Activated naive CD4-positive, alpha-beta T cell treated with anti-CD3 and anti-CD28 coated beads, Interleukin-2, amount 50 U/mL, for 16 hours (primary cell): ENCODE results near the gene NRAP.

Experiments used
- DNase-seq: peaks from one replicate; pipeline ENCODE4 v3.0.0-alpha.2; 2020

The NRAP gene

GRCh38 chr10:113605268-113605978, 58.4 kb downstream of the NRAP start:
- DNase-seq = no peak

GRCh38 chr10:113604572-113604971, 59.3 kb downstream of the NRAP start:
- DNase-seq = no peak

- no peak for DNase-seq
These were observed 60.6 kb downstream of the NRAP start for GRCh38 chr10:113603057-113603777.

DNA sequence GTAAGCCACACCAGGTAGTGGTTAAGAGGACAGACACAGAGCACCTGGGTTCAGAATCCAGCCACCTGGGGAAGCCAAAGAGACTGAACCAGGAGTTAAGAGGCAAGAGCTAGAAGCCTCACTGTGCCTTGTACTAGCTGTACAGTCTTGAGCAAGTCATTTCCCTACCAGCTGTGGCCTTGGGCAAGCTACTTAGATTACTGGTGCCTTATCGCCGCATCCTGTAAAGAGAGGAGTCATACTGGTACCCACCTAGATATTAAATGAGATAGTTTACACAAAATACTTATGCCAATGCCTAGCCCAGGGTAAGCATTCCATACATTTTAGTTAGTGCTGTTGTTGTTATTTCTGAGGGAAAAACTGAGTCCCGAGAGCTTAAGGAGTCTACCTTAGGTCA, 63.3 kb downstream of the NRAP start:
- DNase-seq = no peak

DNA sequence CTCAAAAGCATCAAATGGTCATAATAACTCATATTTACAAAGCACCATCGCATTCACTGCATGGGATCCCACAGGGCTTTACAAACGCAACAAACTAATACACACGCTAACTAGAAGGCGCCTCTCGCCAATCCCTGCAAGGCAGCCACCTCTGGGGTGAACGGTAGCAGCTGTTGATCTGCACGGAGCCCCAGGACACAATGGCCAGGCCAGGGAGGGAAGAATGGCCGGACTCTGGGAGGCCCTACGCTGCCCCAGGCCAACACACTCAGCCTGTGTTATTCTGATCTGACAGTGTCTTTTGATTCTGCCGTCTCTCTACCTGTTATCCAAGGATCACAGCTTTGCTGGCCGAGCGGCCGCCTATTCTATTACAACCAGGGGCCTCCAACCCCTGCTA, 69.2 kb downstream of the NRAP start:
- no peak for DNase-seq

DNA sequence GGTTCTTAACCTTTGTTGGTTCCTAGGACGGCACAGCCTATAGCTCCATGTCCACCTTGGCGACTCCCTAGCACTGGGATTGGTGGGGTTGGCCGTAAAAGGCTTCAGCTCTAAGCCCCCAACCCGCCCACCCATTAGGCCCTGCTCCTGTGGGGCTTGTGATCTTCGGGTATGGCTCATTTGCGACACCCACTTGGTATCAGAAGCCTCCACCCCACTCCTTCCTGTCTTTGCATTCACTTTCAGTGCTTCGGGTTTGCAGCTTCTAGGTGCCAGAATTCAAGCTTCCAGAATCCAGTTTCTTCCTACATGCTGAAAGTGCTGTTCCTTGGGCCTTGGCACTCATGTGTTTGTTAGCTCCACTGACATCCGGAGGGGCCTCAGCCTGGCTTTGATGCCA, 71.5 kb downstream of the NRAP start:
- no peak for DNase-seq

GRCh38 chr10:113590581-113590980, 73.3 kb downstream of the NRAP start:
- DNase-seq = no peak

- no peak for DNase-seq
These were observed 74.6 kb downstream of the NRAP start for GRCh38 chr10:113589201-113589770.

GRCh38 chr10:113585949-113586348, 77.9 kb downstream of the NRAP start:
- no peak for DNase-seq

DNA sequence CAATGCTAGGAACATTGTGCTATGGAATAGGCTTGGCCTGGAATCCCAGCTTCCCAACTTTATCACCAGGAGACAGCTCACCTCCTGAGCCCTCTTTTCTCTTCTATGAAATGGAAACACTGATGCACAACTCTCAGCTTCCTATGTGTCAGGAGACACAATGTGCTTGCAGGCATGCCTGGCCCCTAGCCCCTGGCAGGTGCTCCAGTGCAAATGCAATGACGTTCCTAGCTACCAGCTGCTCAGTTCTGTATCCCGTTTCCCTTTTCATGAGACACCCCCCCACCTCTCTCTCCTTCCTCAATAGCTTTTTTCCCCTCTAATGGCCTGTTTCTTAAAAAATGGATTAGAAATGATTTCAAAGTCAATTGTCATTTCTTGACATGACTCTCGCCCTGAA, 80.3 kb downstream of the NRAP start:
- DNase-seq = no peak

GRCh38 chr10:113581092-113581491, 82.7 kb downstream of the NRAP start:
- no peak for DNase-seq

- no peak for DNase-seq
These were observed 85.1 kb downstream of the NRAP start for GRCh38 chr10:113578773-113579172.

DNA sequence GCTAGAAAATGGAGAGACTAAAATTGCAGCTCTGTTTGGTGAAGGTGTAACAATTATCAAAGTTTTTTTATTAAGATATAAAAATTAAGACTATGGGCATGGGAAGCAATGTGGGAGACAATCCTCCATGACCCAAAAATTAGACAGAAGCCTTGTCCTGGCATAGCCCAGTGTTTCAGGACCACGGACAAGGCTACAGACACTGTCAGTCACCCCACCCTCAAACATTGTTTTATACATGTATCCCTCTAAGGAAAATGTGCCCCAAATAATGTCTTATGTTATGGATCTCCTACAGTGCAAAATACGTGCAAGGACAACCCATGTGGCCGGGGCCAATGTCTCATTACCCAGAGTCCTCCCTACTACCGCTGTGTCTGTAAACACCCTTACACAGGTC, 87.0 kb downstream of the NRAP start:
- DNase-seq = no peak

DNA sequence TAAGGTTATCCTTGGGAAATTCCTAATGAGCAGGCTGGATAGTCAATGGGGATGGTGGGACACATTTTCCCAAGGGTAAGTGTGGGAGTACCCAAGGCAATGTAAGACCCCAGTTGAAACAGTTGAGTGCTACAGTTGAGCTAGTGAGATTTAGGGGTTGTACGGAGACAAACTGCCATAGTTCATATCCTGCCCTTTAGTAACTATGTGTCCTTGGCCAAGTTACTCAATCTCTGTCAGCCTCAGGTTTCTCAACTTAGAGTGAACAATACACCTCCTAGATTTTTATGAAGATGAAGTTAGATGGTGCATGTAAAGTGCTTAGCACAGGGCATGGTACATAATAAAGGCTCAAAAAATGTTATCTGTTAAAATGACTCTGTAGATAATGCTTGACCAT, 90.5 kb downstream of the NRAP start:
- DNase-seq = no peak

GRCh38 chr10:113572520-113573290, 91.1 kb downstream of the NRAP start:
- DNase-seq = no peak

DNA sequence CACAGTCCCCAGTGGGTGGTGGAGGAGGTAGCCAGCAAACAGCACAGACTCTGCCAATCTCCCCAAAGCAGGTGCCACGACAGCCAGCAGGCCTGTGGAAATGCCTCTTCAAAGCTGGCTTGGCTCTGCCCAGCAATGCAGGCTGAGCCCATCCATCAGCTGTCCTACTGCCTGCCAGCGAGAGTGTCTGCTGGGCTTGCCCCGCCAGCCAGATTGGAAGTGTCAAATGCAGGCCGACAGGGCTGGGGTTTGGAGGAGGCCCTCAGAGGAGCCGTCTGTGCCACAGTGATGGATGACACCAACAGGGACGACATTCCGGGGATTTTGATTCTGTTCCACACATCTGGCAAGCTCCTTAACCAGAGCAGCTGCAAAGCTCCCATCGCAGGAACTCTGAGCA, 94.3 kb downstream of the NRAP start:
- no peak for DNase-seq

DNA sequence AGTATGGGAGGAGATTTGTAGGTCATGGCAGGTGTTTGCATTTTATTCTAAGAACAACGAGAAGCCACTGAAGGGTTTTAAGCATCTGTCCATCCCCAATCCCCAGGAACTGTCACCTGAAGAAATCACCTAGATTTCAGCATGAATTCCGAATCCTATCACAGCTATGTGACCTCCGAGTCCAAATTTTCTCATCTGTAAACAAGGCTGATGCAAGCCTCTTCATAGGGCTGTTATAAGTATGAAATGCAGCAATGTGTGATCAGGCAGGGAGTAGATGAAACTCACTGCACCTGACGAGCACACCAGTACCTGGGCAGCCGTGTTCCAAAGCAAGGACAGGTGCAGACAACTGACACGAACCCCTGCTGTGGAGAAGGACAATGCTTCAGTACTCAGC, 97.0 kb downstream of the NRAP start:
- DNase-seq = no peak

DNA sequence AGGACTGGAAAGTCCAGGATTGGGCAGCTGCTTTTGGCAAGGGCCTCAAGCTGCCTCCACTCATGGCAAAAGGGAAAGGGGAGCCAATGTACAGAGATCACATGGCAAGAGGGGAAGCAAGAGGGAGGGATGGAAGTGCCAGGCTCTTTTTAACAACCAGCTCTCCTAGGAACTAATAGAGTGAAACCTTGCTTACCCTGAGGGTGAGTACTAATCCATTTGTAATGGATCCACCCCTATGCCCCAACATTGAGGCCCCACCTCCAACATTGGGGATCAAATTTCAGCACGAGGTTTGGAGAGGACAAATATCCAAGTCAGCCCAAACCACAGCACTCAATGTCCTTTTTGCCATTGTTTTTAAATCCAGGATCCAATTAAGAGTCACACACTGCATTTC, 98.5 kb downstream of the NRAP start:
- no peak for DNase-seq

GRCh38 chr10:113563306-113564088, 100.3 kb downstream of the NRAP start:
- DNase-seq = peak; percentile 67

GRCh38 chr10:113562704-113563103, 101.1 kb downstream of the NRAP start:
- no peak for DNase-seq

- DNase-seq = no peak
These were observed 101.8 kb downstream of the NRAP start for GRCh38 chr10:113562069-113562468.

DNA sequence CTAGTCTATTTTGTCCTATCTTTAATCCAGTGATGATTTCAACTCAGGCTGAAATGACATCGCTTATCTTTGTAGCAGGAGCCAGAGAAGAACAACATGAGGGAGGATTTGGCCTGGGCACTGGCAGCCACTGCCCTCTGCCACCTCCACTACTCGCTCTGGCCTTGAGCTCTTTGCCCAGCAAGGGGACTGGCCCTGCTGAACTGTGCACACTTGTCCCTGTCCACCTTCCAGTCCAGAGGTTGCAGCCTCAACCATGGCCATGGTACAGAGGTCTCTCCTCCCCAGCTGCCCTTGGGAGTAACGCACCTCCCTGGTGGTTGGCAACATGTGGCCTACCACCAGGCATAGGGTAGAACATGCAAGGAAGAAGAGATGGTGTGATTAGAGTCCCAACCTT, 102.6 kb downstream of the NRAP start:
- DNase-seq = no peak

DNA sequence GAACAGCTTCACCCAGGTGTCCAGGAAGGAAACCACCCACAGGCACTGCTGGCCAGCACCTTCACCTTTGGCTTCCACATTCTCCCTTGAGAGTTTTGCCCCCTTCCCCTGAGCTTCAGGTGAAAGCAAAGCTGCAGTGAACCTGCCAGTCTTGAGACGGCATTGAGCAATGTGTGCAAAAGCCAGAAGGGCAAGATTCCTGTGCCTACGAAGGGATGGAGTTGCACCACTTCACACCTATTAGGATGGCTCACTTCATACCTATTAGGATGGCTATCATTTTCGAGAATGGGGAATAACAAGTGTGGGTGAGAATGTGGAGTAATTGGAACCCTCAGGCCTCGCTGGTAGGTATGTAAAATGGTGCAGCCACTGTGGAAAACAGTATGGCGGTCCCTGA, 103.8 kb downstream of the NRAP start:
- DNase-seq = no peak
